Dedifferentiated amniotic fluid mesenchymal stem cell (primary cell): ENCODE results near the gene ACTN4.
"Not testable (repeated sequence)": the region's sequence is repeated elsewhere in the genome, so short reads cannot be mapped to it uniquely, and the experiment has no call there.

Experiments used
- DNase-seq: peaks from one replicate; pipeline ENCODE4 v3.0.0-alpha.2; 2016; ENCODE audit errors: extremely low spot score

Gene ACTN4

GRCh38 chr19:38647368-38647965 lies at the start of gene ACTN4:
TSS of gene ACTN4 (plus strand) at chr19:38647649. CDS start at chr19:38647746, 97 bp downstream.
- peak; percentile 92 for DNase-seq

GRCh38 chr19:38599722-38600121 lies 47.7 kb upstream of the ACTN4 start:
- DNase-seq: no peak

GRCh38 chr19:38602856-38603255 lies 44.6 kb upstream of the ACTN4 start:
- not testable (repeated sequence) for DNase-seq

DNA sequence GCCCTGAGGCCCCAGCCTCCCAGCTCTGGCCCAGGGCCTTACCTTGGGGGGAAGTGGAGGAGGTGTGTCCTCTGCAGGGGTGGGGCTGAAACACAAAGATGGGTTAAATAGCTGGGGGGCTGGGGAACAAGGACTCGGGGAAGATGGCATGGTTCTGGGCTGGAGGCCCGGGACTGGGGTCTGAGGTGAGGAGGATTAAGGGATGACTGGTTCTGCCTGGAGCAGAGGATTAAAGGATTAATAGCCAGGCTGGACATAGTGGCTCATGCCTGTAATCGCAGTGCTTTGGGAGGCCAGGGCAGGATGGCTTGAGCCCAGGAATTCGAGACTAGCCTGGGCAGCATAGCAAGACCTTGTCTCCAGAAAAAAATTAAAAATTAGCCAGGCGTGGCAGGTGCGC lies 41.3 kb upstream of the ACTN4 start:
- no peak for DNase-seq

DNA sequence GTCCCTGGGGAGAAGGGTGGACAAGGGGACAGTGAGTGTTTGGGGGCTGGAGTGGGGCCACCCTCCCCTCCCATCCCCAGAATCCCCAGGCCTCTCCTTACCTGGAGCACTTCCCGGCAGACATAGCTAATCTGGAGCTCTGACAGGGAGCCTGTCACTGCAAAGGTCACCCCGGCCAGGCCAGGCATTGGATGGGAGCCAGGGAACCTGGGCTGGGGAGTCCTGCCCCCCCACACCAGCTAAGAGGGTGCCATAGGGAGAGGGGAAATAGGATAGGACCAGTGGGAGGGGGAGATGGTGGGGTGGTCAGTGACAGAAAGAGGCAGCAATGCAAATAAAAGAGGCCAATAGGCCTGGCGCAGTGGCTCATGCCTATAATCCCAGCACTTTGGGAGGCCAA lies 33.2 kb upstream of the ACTN4 start:
- DNase-seq: no peak

DNA sequence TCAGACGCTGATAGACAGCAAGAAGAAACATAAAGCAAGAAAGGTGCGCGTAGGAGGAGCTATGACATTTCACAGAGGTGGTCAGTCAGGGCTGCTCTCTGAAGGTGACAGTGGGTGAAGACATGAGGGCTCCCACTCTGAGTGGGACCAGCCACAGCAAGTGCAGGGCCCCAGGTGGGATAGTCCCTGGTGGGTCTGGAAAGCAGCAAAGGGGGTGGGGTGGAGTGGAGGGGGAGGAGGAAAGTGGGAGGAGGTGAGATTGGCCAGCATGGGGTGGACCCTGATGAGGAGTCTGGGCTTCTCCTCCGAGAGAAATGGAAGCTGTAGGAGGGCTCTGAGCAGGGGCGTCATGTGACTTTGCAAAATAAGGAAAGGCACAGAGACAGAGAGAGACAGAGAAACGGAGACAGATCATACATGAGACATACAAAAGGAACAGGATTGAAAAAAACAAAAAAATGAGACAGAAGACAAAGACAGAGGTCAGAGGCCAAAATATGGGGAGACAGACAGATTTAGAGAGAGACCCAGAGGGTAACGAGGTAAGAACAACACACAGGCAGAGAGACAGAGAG lies 32.4 kb upstream of the ACTN4 start:
- no peak for DNase-seq

- DNase-seq: no peak
Observed at GRCh38 chr19:38616265-38616664, 31.2 kb upstream of the ACTN4 start.

DNA sequence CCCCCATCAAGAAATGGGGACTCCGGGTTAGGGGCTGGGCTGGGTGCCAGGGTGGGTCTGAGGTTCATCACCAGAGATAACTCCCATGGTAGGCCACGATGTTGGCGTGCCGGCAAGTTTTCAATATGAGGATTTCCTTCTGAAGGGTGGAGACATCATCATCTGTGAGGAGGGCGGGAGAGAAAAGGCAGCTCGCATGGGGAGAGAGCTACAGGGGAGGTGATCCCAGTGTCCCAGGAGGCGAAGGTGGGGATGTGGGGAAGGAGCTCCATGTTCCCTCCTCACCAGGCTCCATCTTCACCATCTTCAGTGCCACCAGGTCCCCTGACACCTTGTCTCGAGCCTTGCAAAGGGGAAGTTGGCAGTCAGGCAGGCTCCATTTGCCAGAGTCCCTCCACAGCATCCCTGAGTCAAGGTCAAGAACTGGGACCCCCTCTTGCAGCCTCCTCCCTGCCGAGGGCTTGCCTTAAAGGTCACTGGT lies 30.1 kb upstream of the ACTN4 start:
- DNase-seq: no peak

DNA sequence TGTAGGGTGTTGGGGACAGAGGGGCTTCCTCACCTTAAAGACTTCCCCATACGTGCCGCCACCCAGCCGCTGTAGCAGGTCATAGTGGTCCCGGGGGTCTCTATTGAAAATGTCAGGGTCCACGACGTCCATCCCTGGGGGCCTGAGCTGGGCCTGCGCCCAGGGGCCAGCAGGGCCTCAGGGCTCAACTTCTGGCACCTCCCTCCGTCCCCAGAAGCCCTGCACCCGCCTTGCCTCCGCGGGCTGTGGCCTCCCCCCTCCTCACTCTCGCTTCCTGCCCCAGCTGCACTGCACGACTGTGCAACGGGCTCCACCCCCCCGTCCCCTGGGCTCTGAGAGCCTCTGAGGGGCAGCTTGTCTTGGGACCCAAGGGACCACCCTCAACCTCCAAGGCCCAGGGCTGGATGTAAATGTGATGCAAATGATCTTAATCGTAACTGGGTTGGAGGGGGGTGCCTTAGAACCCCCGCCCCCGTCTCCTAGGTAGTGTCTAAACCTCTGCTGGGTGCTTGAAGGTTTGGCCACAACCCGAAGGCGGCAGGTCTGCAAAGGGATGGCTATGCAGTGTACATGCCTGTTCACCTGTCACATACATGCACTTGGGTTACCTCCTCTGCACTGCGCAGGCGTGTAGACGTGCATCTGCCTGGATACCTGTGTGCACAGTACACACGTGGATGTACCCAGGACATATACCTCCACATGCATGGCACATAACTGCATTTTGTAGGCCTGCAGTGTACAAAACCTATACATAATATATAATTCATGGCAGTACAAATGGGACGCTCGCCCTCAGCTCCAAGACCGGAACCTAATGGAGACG lies 29.5 kb upstream of the ACTN4 start, which contains the start of gene MAP4K1:
Gene MAP4K1, minus strand, starts transcription at position 190 of the 826 bp plus-strand sequence. Its CDS starts 58 bp downstream, at position 132.
- DNase-seq: no peak

- DNase-seq: peak; percentile 96
Observed at GRCh38 chr19:38618590-38619360, 28.7 kb upstream of the ACTN4 start, which contains the start of gene EIF3K. TSS of gene EIF3K (plus strand) at chr19:38619188. CDS start at chr19:38619269, 81 bp downstream.

DNA sequence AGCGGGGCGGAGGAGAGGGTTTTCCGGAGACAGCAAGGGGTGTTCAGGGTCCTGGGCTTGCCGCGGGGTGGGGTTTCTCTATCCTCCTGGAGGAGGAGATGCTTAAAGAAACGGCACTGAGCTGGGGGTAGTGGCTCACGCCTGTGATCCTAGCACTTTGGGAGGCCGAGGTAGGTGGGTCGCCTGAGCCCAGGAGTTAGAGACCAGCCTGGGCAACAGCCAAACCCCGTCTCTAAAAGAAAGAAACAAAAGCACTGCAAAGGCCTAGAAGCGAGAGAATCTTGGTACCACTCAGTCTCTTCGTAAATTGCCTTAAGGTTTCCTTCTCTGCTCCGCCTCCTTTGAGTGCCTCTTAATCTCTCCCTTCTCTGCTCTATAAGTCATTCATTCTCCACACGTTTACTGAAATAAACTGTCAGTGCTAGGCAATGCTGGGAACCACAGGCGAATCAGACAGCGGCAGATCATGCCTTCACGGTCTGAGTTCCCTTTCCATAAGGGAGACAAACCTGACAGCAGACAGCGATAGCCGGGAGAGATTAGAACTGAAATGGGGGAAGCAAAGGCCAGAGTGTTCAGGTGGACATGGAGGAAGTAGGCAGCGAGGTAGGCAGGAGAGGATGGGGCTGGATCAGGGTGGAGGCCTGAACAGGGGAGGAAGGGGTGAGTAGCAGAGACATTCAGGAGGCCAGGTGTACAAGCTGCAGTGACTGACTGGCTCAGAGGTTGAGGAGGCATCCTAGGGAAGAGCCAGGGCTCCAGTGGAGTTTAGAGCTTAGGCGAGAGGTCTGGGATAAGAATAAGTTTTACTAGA lies 27.9 kb upstream of the ACTN4 start:
- DNase-seq: no peak

DNA sequence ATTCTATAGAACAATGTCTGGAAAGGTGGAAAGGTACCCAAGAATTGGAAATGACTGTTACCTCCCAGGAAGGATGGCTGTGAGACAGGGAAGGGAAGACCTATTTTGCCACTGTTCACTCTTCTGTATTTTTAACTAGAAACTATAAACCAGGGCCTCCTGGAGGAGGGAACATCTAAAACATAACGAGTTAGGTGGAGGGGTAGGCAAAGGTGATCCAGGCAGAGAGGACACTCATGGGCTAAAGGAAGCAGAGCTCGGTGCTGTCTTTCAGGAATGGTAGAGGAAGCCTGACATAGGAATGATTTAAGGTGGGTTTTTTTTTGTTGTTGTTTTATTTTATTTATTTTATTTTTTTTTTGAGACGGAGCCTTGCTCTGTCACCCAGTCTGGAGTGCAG lies 22.6 kb upstream of the ACTN4 start:
- DNase-seq: no peak

DNA sequence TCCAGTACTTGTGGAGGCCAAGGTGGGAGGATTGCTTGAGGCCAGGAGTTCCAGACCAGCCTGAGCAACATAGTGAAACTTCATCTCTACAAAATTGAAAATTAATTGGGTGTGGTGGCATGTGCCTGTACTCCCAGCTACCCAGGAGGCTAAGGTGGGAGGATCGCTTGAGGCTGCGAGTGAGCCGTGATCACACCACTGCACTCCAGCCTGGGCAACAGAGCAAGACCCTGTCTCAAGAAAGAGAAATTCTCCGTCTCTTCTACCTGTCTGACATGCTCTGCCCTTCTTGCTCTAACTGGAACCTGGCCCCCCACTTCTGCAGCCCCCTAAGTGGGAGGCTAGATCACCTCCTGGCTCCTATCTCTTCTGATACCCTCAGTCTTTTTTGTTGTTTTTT lies 21.0 kb upstream of the ACTN4 start:
- no peak for DNase-seq

GRCh38 chr19:38629568-38629967 lies 17.9 kb upstream of the ACTN4 start:
- DNase-seq: no peak

- DNase-seq: not testable (repeated sequence)
Observed at GRCh38 chr19:38631301-38631700, 16.1 kb upstream of the ACTN4 start.

DNA sequence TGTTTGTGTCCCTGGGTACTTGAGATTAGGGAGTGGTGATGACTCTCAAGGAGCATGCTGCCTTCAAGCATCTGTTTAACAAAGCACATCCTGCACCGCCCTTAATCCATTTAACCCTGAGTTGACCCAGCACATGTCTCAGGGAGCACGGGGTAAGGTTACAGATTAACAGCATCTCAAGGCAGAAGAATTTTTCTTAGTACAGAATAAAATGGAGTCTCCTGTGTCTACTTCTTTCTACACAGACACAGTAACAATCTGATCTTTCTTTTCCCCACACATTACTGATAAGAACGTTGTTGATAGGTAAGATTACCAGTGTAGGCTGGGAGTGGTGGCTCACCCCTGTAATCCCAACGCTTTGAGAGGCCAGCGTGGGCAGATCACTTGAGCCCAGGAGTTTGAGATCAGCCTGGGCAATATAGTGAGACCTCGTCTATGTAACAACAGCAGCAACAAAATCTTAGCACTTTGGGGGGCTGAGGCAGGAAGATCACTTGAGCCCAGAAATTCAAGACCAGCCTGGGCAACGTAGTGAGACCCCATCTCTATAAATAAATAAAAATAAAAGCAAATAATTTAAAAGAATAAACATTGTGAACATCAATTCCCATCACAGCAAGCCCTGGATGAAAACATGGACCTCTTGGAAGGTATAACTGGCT lies 15.5 kb upstream of the ACTN4 start:
- not testable (repeated sequence) for DNase-seq

- DNase-seq: no peak
Observed at GRCh38 chr19:38632476-38633213, 14.8 kb upstream of the ACTN4 start.

GRCh38 chr19:38634757-38635482 lies 12.5 kb upstream of the ACTN4 start:
- DNase-seq: peak; percentile 57
